Dermis blood vessel endothelial cell (primary cell): ENCODE results near the gene EVX2. TPM values are rescaled to one million over a fixed set of nuclear protein-coding genes. Genes with fewer than 3 reads are reported as not detected.

Source experiments
- DNase-seq: peaks from one replicate; pipeline ENCODE4 v3.0.0; 2010
- total RNA-seq: library from RNA; depleted of rRNA; stranded (reverse); fragments of >200 nt; gene quantifications from 2 replicates; pipeline ENCODE4 v1.2.3, GENCODE V29; 2014

The EVX2 gene
- total RNA-seq, 1 donor from 2014 or later: not detected

GRCh38 chr2:176122052-176122682 is 38.4 kb upstream of the EVX2 start:
- no peak for DNase-seq

- peak; percentile 61 for DNase-seq
Observed at GRCh38 chr2:176121190-176122051, 37.7 kb upstream of the EVX2 start.

GRCh38 chr2:176120364-176121189 is 36.8 kb upstream of the EVX2 start:
- peak; percentile 63 for DNase-seq

GRCh38 chr2:176118601-176119339 is 35.0 kb upstream of the EVX2 start:
- peak; percentile 92 for DNase-seq

GRCh38 chr2:176117823-176118371 is 34.1 kb upstream of the EVX2 start:
- peak; percentile 42 for DNase-seq

- peak; percentile 64 for DNase-seq
Observed at GRCh38 chr2:176117162-176117822, 33.5 kb upstream of the EVX2 start.

- peak; percentile 98 for DNase-seq
Observed at GRCh38 chr2:176115883-176116813, 32.4 kb upstream of the EVX2 start, which contains the start of gene HOXD10. TSS of gene HOXD10 (plus strand) at chr2:176116778. CDS start at chr2:176116834, 56 bp downstream.

GRCh38 chr2:176114930-176115625 is 31.3 kb upstream of the EVX2 start:
- no peak for DNase-seq

GRCh38 chr2:176114120-176114929 is 30.6 kb upstream of the EVX2 start:
- no peak for DNase-seq

GRCh38 chr2:176112375-176113302 is 28.9 kb upstream of the EVX2 start:
- DNase-seq: no peak

GRCh38 chr2:176111846-176112374 is 28.1 kb upstream of the EVX2 start:
- no peak for DNase-seq

- DNase-seq: peak; percentile 88
Observed at GRCh38 chr2:176111309-176111663, 27.5 kb upstream of the EVX2 start.

- DNase-seq: no peak
Observed at GRCh38 chr2:176110415-176111308, 26.9 kb upstream of the EVX2 start.

GRCh38 chr2:176109946-176110345 is 26.2 kb upstream of the EVX2 start:
- no peak for DNase-seq

- no peak for DNase-seq
Observed at GRCh38 chr2:176109192-176109901, 25.6 kb upstream of the EVX2 start.
